Tibial artery (tissue), 4 donors: ENCODE results near the gene PDIA5.
"Not testable (repeated sequence)": the region's sequence is repeated elsewhere in the genome, so short reads cannot be mapped to it uniquely, and the experiment has no call there.

ENCODE experiments used
- DNase-seq, 2 donors: peaks; one replicate each; pipeline ENCODE4 v3.0.0-alpha.2; 2019
- H3K27ac ChIP-seq, 2 donors: fragments of 200-600 bp; sonication (generic) in 1 of 2; 1 replicate in 1 of 2; 2 replicates in 1 of 2; pipeline ENCODE4 v1.5.1; 2018 to 2019; ENCODE audit warnings: mild to moderate bottlenecking in 1 of 2
- H3K27me3 ChIP-seq, 2 donors: fragments of 200-600 bp; sonication (generic) in 1 of 2; one replicate each; pipeline versions ENCODE4 v1.5.1 to v1.6.0; 2016 to 2019
- H3K36me3 ChIP-seq, 3 donors: fragments of 200-600 bp; sonication (generic) in 2 of 3; one replicate each; pipeline ENCODE4 v1.5.1; 2016 to 2019; ENCODE audit warnings: mild to moderate bottlenecking in 2 of 3
- H3K4me1 ChIP-seq, 4 donors: fragments of 200-600 bp; sonication (generic) in 2 of 4; 1 replicate in 3 of 4; 2 replicates in 1 of 4; pipeline ENCODE4 v1.5.1; 2016 to 2019
- H3K4me3 ChIP-seq, 2 donors: fragments of 200-600 bp; sonication (generic) in 1 of 2; 1 replicate in 1 of 2; 2 replicates in 1 of 2; pipeline ENCODE4 v1.5.1; 2018 to 2019; ENCODE audit warnings: mild to moderate bottlenecking in 2 of 2
- H3K9me3 ChIP-seq, 3 donors: fragments of 200-600 bp; sonication (generic) in 1 of 3; one replicate each; pipeline ENCODE4 v1.5.1; 2016 to 2019
- CTCF ChIP-seq, 2 experiments: fragments of 200-600 bp in 1 of 2; fragments of 450-650 bp in 1 of 2; IDR thresholded peaks; one replicate each; pipeline ENCODE4 v1.5.1; 2017 to 2019; ENCODE audit warnings: antibody characterized with exemption in 2 of 2, mild to moderate bottlenecking in 1 of 2, moderate library complexity in 1 of 2
- intact Hi-C: fragments of 100-400 bp; cut with DNase I; formaldehyde crosslinking; loops from one replicate; pipeline ENCODE4 v1.15.0; 2023; ENCODE audit warnings: low total_unique reads

Gene PDIA5

DNA sequence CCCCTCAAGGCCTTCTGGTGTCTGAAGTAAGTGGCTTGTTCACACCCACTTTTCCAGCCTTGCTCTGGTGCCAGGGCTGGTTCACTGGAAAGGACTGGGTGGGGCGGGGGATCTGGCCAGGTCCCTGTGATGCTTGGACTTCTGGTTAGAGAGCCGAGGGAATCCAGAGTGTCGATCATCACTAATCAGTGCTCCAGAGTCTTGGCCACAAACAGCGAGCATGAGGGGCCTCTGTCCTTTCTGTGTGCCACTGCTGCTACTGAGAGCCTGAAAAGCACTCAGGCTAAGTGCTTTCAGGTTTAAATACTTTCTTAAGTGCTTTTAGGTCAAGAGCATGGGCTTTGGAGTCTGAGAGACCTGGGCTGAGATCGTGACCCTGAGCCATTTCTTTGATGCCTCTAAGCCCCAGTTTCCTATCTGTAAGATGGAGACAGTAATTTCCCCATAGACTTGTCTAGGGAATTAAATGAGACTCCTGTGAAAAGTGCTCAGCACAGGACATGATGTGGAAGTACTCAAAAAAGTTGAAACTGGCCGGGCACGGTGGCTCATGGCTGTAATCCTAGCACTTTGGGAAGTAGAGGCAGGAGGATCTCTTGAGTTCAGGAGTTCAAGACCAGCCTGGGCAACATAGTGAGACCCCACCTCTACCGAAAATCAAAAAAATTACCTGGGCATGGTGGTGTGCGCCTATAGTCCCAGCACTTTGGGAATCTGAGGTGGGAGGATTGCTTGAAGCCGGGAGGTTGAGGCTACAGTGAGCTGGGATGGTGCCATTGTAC, 81.1 kb downstream of the PDIA5 start:
- TF ChIP-seq CTCF (IDR thresholded peaks at IDR 0.05), result no peak
- Histone ChIP-seq H3K27ac (no peak overlapping the region), H3K36me3 (peaks cover 33 to 81% (median 54%) of the 10 kb centered on the region in 3 donors), H3K4me1 (no peaks in the 10 kb centered on the region), H3K9me3 (no peaks in the 10 kb centered on the region), H3K4me3 (no peak overlapping the region), H3K27me3 (no peaks in the 10 kb centered on the region)
- no peak for DNase-seq
- intact Hi-C loops, result no loop called here

- Histone ChIP-seq H3K36me3 (peaks cover 33 to 83% (median 54%) of the 10 kb centered on the region in 3 donors), H3K4me3 (no peak overlapping the region), H3K27ac (no peak overlapping the region), H3K27me3 (no peaks in the 10 kb centered on the region), H3K9me3 (no peaks in the 10 kb centered on the region), H3K4me1 (no peaks in the 10 kb centered on the region)
- no peak for DNase-seq
- intact Hi-C loops, result no loop called here
- TF ChIP-seq CTCF (IDR thresholded peaks at IDR 0.05), result no peak
Observed at GRCh38 chr3:123148772-123149171, 81.9 kb downstream of the PDIA5 start.

DNA sequence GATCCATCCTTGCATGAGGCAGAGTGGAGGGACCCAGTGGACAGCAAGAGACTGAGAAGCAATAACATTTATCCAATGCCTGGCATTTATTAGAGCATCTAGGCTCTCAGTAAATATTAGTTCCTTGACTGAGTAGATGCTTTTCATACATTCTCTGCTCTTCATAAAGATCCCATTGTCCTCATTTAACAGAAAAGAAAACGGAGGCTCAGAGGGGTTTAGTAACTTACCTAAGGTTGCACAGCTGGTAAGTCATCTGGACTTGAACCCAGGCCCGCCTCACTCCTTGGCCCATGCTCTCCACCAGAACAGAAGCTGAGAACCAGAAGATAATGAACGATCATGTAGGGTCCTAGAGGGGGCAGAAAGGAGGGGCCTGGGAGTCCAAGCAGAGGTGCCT, 82.7 kb downstream of the PDIA5 start:
- Histone ChIP-seq H3K4me3 (no peak overlapping the region), H3K36me3 (peaks cover 33 to 84% (median 49%) of the 10 kb centered on the region in 3 donors), H3K9me3 (no peaks in the 10 kb centered on the region), H3K27me3 (no peaks in the 10 kb centered on the region), H3K4me1 (no peaks in the 10 kb centered on the region), H3K27ac (no peak overlapping the region)
- DNase-seq, result no peak
- no peak for TF ChIP-seq CTCF (IDR thresholded peaks at IDR 0.05)
- intact Hi-C loops, result no loop called here

DNA sequence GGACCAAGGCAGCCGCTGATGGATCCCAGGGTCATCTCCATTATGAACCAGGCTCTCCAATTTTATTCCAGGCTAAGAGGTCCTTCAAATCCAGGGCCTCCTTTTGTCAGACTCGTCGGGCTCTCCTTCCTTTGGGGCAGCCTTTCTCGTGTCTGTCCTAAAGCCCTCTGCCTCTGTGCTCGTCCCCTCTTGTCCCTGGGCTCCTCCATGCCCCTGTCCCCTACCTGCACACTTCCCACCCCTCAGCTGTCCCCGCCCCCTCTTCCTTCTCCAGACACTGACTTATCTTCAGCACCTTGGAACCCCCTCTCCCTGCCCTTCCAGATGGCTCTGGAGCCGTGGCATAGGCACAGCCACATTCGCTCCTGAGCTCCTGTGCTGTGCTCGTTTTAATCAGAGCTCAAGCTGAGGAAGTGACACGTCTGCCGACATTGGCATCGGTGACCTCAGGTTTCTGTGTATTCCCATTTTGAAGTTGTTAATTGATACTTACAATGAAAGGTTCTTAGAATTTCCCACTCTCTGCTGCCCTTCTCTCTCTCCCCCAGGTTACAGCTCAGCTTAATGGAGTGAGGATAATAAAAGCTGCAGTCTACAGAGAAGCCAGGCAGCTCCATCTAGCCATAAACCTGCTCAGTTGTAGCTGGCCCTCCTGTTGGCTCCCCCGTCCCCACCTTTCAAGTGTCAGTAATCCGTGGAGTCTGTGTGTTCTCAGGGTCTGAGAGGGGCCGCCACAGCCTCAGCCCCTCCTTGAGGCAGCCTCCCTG, 83.8 kb downstream of the PDIA5 start:
- no peak for DNase-seq
- no peak for TF ChIP-seq CTCF (IDR thresholded peaks at IDR 0.05)
- Histone ChIP-seq H3K27me3 (no peaks in the 10 kb centered on the region), H3K36me3 (peaks cover 37 to 84% (median 49%) of the 10 kb centered on the region in 3 donors), H3K4me3 (no peak overlapping the region), H3K27ac (no peak overlapping the region), H3K4me1 (no peaks in the 10 kb centered on the region), H3K9me3 (no peaks in the 10 kb centered on the region)
- intact Hi-C loops, result no loop called here

DNA sequence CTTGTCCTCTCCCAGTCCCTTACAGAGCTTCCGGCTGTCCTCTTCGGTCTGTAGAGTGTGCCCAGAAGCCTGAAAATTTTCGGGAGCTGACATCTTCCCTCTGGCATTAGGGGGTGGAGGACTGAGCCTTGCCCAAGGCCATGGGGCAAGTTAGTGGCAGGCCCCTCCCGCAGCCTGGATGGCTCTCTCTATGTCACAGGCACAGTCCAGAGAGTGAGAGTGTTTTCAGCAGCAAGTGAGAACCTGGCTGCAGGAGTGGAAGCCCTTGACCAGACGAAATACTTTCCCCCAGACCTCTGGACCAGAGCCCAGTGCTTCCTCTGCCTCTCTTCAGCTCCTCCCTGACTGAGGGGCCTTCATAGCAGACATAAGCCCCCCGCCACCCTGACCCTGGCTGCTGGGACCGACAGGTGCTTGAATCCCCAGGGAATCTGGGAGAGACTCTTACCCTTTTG, 84.5 kb downstream of the PDIA5 start:
- DNase-seq, result no peak
- no peak overlapping the region for H3K4me3 ChIP-seq
- TF ChIP-seq CTCF (IDR thresholded peaks at IDR 0.05), result no peak
- H3K36me3 ChIP-seq, result peaks cover 37 to 84% (median 49%) of the 10 kb centered on the region in 3 donors
- no peaks in the 10 kb centered on the region for H3K4me1 ChIP-seq
- H3K27me3 ChIP-seq, result no peaks in the 10 kb centered on the region
- intact Hi-C loops, result no loop called here
- H3K9me3 ChIP-seq, result no peaks in the 10 kb centered on the region
- no peak overlapping the region for H3K27ac ChIP-seq

GRCh38 chr3:123151853-123152420, 85.1 kb downstream of the PDIA5 start:
- H3K36me3 ChIP-seq, result peaks cover 35 to 84% (median 44%) of the 10 kb centered on the region in 3 donors
- H3K4me3 ChIP-seq, H3K27me3 ChIP-seq, intact Hi-C loops, DNase-seq, H3K9me3 ChIP-seq, H3K4me1 ChIP-seq, H3K27ac ChIP-seq: not testable (repeated sequence)
